ENCODE measurements around the gene STK11.

DNA sequence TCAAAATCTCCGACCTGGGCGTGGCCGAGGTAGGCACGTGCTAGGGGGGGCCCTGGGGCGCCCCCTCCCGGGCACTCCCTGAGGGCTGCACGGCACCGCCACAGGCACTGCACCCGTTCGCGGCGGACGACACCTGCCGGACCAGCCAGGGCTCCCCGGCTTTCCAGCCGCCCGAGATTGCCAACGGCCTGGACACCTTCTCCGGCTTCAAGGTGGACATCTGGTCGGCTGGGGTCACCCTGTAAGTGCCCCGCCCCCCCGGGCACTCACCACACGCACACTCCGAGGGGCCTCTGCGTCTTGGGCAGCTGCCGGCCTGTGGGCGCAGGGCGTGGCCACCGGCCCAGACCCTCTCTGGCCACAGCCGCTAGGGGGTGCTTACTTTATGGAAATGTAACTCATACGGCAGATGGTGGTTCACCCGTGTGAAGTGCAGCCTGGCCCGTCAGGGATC lies 14.9 kb downstream of the STK11 start:
- TF ChIP-seq, protein P1, sequence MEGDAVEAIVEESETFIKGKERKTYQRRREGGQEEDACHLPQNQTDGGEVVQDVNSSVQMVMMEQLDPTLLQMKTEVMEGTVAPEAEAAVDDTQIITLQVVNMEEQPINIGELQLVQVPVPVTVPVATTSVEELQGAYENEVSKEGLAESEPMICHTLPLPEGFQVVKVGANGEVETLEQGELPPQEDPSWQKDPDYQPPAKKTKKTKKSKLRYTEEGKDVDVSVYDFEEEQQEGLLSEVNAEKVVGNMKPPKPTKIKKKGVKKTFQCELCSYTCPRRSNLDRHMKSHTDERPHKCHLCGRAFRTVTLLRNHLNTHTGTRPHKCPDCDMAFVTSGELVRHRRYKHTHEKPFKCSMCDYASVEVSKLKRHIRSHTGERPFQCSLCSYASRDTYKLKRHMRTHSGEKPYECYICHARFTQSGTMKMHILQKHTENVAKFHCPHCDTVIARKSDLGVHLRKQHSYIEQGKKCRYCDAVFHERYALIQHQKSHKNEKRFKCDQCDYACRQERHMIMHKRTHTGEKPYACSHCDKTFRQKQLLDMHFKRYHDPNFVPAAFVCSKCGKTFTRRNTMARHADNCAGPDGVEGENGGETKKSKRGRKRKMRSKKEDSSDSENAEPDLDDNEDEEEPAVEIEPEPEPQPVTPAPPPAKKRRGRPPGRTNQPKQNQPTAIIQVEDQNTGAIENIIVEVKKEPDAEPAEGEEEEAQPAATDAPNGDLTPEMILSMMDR (IDR thresholded peaks at IDR 0.05) = no peak
- no peak for TF ChIP-seq EZH2phosphoT487 (IDR thresholded peaks at IDR 0.05)
- no peak for TF ChIP-seq EZH2 (IDR thresholded peaks at IDR 0.05)
